ENCODE results near the gene MMP25. TPM values are rescaled to one million over a fixed set of nuclear protein-coding genes. Genes with fewer than 3 reads are reported as not detected.

MMP25 gene
- total RNA-seq, 1 donor from 2014 or later: 3.0 TPM

- DNase-seq (ENCODE audit: low spot score): peak; percentile 80
- intact Hi-C loops (cut with DNase I): no loop called here
Measured at GRCh38 chr16:3101841-3102470, 55.6 kb downstream of the MMP25 start.

GRCh38 chr16:3106205-3106928 lies 60.0 kb downstream of the MMP25 start:
- DNase-seq (ENCODE audit: low spot score): peak; percentile 96
- intact Hi-C loops (cut with DNase I): no loop called here

Other genes starting within 250 kb of the MMP25 start
- gene PRSS41, start 248.1 kb upstream of the MMP25 start, total RNA-seq: not detected
- gene PRSS21, start 229.3 kb upstream of the MMP25 start, total RNA-seq: not detected
- gene ZG16B, start 216.3 kb upstream of the MMP25 start, total RNA-seq: not detected
- gene PRSS22, start 188.4 kb upstream of the MMP25 start, total RNA-seq: not detected
- 20.8 TPM for gene FLYWCH2, start 163.3 kb upstream of the MMP25 start, total RNA-seq
- 43.5 TPM for gene FLYWCH1, start 134.6 kb upstream of the MMP25 start, total RNA-seq
- gene KREMEN2, start 82.3 kb upstream of the MMP25 start, total RNA-seq: not detected
- gene PAQR4, start 77.2 kb upstream of the MMP25 start, total RNA-seq: 10.9 TPM
- 1.8 TPM for gene PKMYT1, start 66.1 kb upstream of the MMP25 start, total RNA-seq
- 2.3 TPM for gene CLDN9, start 33.6 kb upstream of the MMP25 start, total RNA-seq
- 0.16 TPM for gene CLDN6, start 28.4 kb upstream of the MMP25 start, total RNA-seq
- gene TNFRSF12A, start 26.2 kb upstream of the MMP25 start, total RNA-seq: 229 TPM
- gene HCFC1R1, start 22.6 kb upstream of the MMP25 start, total RNA-seq: 41.3 TPM
- 13.9 TPM for gene THOC6, start 22.5 kb upstream of the MMP25 start, total RNA-seq
- gene BICDL2, start 9.6 kb upstream of the MMP25 start, total RNA-seq: not detected
- gene IL32, start 19.1 kb downstream of the MMP25 start, total RNA-seq: 32.3 TPM
- not detected for gene ZSCAN10, start 52.7 kb downstream of the MMP25 start, total RNA-seq
- 6.5 TPM for gene ZNF205, start 66.0 kb downstream of the MMP25 start, total RNA-seq
- gene ZNF213, start 88.5 kb downstream of the MMP25 start, total RNA-seq: 7.5 TPM
- gene OR1F1, start 141.6 kb downstream of the MMP25 start, total RNA-seq: not detected
- gene ZNF200, start 188.6 kb downstream of the MMP25 start, total RNA-seq: 5.3 TPM
- 1.00 TPM for gene MEFV, start 210.1 kb downstream of the MMP25 start, total RNA-seq
- 11.3 TPM for gene ZNF263, start 236.9 kb downstream of the MMP25 start, total RNA-seq